Neural cell (in vitro differentiated cells): ENCODE results near the gene TENM3.

ENCODE experiments used
- CTCF ChIP-seq: fragments of 450-650 bp; IDR thresholded peaks from 2 replicates; pipeline ENCODE4 v1.5.1; 2014; ENCODE audit warnings: antibody characterized with exemption, mild to moderate bottlenecking, moderate library complexity; ENCODE audit not compliant: poor library complexity, severe bottlenecking
- RAD21 ChIP-seq: fragments of 450-650 bp; conservative IDR thresholded peaks from 2 replicates; pipeline ENCODE4 v1.6.1; 2014; ENCODE audit warnings: antibody characterized with exemption, mild to moderate bottlenecking, moderate library complexity
- SMC3 ChIP-seq: fragments of 450-650 bp; conservative IDR thresholded peaks from 2 replicates; pipeline ENCODE4 v1.6.1; 2014; ENCODE audit warnings: antibody characterized with exemption, mild to moderate bottlenecking, moderate library complexity; ENCODE audit not compliant: poor library complexity
- TAF1 ChIP-seq: IDR thresholded peaks from 2 replicates; pipeline ENCODE4 v1.6.1; 2012; ENCODE audit warnings: low read depth

GRCh38 chr4:182839256-182839655 is 596.1 kb downstream of the TENM3 start:
- TF ChIP-seq CTCF (no peak), TAF1 (no peak), RAD21 (no peak), SMC3 (no peak)
